Stimulated activated naive CD8-positive, alpha-beta T cell treated with anti-CD3 and anti-CD28 coated beads, Interleukin-15, Interleukin-2, amounts not matched to agents 100 ng/mL and 50 ng/mL, for 24 hours (primary cell): ENCODE data around the gene PCSK4.

ENCODE experiments used
- H3K27ac Mint-ChIP-seq: one replicate; pipeline ENCODE4 v1.8.0; 2021; ENCODE audit warnings: mild to moderate bottlenecking, mixed read lengths
- H3K27me3 Mint-ChIP-seq: one replicate; pipeline ENCODE4 v1.8.0; 2021; ENCODE audit warnings: mixed read lengths
- H3K36me3 Mint-ChIP-seq: one replicate; pipeline ENCODE4 v1.8.0; 2021; ENCODE audit warnings: low read depth, mixed read lengths
- H3K4me1 Mint-ChIP-seq: one replicate; pipeline ENCODE4 v1.8.0; 2021; ENCODE audit warnings: low read depth, mixed read lengths
- H3K4me3 Mint-ChIP-seq: one replicate; pipeline ENCODE4 v1.8.0; 2021; ENCODE audit warnings: mild to moderate bottlenecking, mixed read lengths
- H3K9me3 Mint-ChIP-seq: one replicate; pipeline ENCODE4 v1.8.0; 2021; ENCODE audit warnings: mixed read lengths

The PCSK4 gene

GRCh38 chr19:1452802-1453524 is 37.2 kb downstream of the PCSK4 start:
- H3K27me3 Mint-ChIP-seq, result peaks cover 56% of the 10 kb centered on the region
- peaks cover 17% of the 10 kb centered on the region for H3K4me1 Mint-ChIP-seq
- no peak overlapping the region for H3K4me3 Mint-ChIP-seq

GRCh38 chr19:1451916-1452801 is 38.0 kb downstream of the PCSK4 start:
- Mint-ChIP-seq H3K4me3 (no peak overlapping the region), H3K36me3 (no peaks in the 10 kb centered on the region), H3K9me3 (no peaks in the 10 kb centered on the region), H3K27ac (no peak overlapping the region), H3K4me1 (peaks cover 17% of the 10 kb centered on the region), H3K27me3 (peaks cover 58% of the 10 kb centered on the region)

More at GRCh38 chr19:1452802-1453524, 37.2 kb downstream of the PCSK4 start:
- Mint-ChIP-seq H3K27ac (no peak overlapping the region), H3K36me3 (no peaks in the 10 kb centered on the region), H3K9me3 (no peaks in the 10 kb centered on the region)

GRCh38 chr19:1450735-1451731 is 39.1 kb downstream of the PCSK4 start:
- Mint-ChIP-seq H3K9me3 (no peaks in the 10 kb centered on the region), H3K36me3 (no peaks in the 10 kb centered on the region), H3K4me1 (peaks cover 17% of the 10 kb centered on the region), H3K27ac (no peak overlapping the region), H3K4me3 (no peak overlapping the region), H3K27me3 (peaks cover 59% of the 10 kb centered on the region)

GRCh38 chr19:1449467-1450442 is 40.4 kb downstream of the PCSK4 start, which contains the start of gene APC2:
APC2 (plus strand) TSS chr19:1450121; CDS start chr19:1453002, 2,881 bp downstream.
- Mint-ChIP-seq H3K27ac (no peak within 1 kb of the TSS), H3K4me3 (no peak within 1 kb of the TSS), H3K36me3 (no peaks in the 10 kb centered on the region), H3K9me3 (no peaks in the 10 kb centered on the region), H3K4me1 (peaks cover 18% of the 10 kb centered on the region), H3K27me3 (peaks cover 50% of the 10 kb centered on the region)

- Mint-ChIP-seq H3K4me3 (no peak overlapping the region), H3K36me3 (no peaks in the 10 kb centered on the region), H3K9me3 (no peaks in the 10 kb centered on the region), H3K27ac (no peak overlapping the region), H3K27me3 (peaks cover 42% of the 10 kb centered on the region), H3K4me1 (peaks cover 14% of the 10 kb centered on the region)
Measured at GRCh38 chr19:1447944-1448343, 42.2 kb downstream of the PCSK4 start.

GRCh38 chr19:1447504-1447903 is 42.6 kb downstream of the PCSK4 start:
- Mint-ChIP-seq H3K27me3 (peaks cover 40% of the 10 kb centered on the region), H3K27ac (no peak overlapping the region), H3K4me3 (no peak overlapping the region), H3K4me1 (peaks cover 18% of the 10 kb centered on the region), H3K9me3 (no peaks in the 10 kb centered on the region), H3K36me3 (peaks cover 4% of the 10 kb centered on the region)

GRCh38 chr19:1446713-1447481 is 43.3 kb downstream of the PCSK4 start:
- no peak overlapping the region for H3K4me3 Mint-ChIP-seq
- H3K36me3 Mint-ChIP-seq, result peaks cover 10% of the 10 kb centered on the region
- H3K27ac Mint-ChIP-seq, result no peak overlapping the region
- H3K4me1 Mint-ChIP-seq, result peaks cover 22% of the 10 kb centered on the region
- no peaks in the 10 kb centered on the region for H3K9me3 Mint-ChIP-seq
- peaks cover 39% of the 10 kb centered on the region for H3K27me3 Mint-ChIP-seq

- peaks cover 23% of the 10 kb centered on the region for H3K4me1 Mint-ChIP-seq
- H3K27ac Mint-ChIP-seq, result no peak overlapping the region
- H3K27me3 Mint-ChIP-seq, result peaks cover 33% of the 10 kb centered on the region
Measured at GRCh38 chr19:1445932-1446712, 44.0 kb downstream of the PCSK4 start.

GRCh38 chr19:1445185-1445931 is 44.8 kb downstream of the PCSK4 start:
- Mint-ChIP-seq H3K27ac (no peak overlapping the region), H3K4me1 (peaks cover 28% of the 10 kb centered on the region), H3K27me3 (peaks cover 25% of the 10 kb centered on the region)

More at GRCh38 chr19:1445932-1446712, 44.0 kb downstream of the PCSK4 start:
- Mint-ChIP-seq H3K4me3 (no peak overlapping the region), H3K36me3 (peaks cover 18% of the 10 kb centered on the region), H3K9me3 (no peaks in the 10 kb centered on the region)

GRCh38 chr19:1441677-1442438 is 48.3 kb downstream of the PCSK4 start:
- H3K27ac Mint-ChIP-seq, result peak overlapping the region; percentile 75
- H3K27me3 Mint-ChIP-seq, result no peaks in the 10 kb centered on the region

More at GRCh38 chr19:1445185-1445931, 44.8 kb downstream of the PCSK4 start:
- Mint-ChIP-seq H3K4me3 (peak overlapping the region; percentile 60), H3K36me3 (peaks cover 25% of the 10 kb centered on the region), H3K9me3 (no peaks in the 10 kb centered on the region)

GRCh38 chr19:1441022-1441426 is 49.1 kb downstream of the PCSK4 start:
- peaks cover 47% of the 10 kb centered on the region for H3K4me1 Mint-ChIP-seq
- H3K36me3 Mint-ChIP-seq, result peaks cover 44% of the 10 kb centered on the region
- no peaks in the 10 kb centered on the region for H3K27me3 Mint-ChIP-seq
- H3K9me3 Mint-ChIP-seq, result no peaks in the 10 kb centered on the region
- peak overlapping the region; percentile 75 for H3K27ac Mint-ChIP-seq
- H3K4me3 Mint-ChIP-seq, result peak overlapping the region; percentile 94

More at GRCh38 chr19:1441677-1442438, 48.3 kb downstream of the PCSK4 start:
- H3K4me3 Mint-ChIP-seq, result peak overlapping the region; percentile 94
- peaks cover 47% of the 10 kb centered on the region for H3K4me1 Mint-ChIP-seq
- no peaks in the 10 kb centered on the region for H3K9me3 Mint-ChIP-seq
- peaks cover 44% of the 10 kb centered on the region for H3K36me3 Mint-ChIP-seq
